Measurements from ENCODE around the gene ADAMTS7. TPM values are rescaled to one million over a fixed set of nuclear protein-coding genes. Genes with fewer than 3 reads are reported as not detected.
"Not testable (repeated sequence)": the region's sequence is repeated elsewhere in the genome, so short reads cannot be mapped to it uniquely, and the experiment has no call there.

ADAMTS7 gene
- total and polyA plus RNA-seq, 4 experiments from 2014 or later, result not detected

DNA sequence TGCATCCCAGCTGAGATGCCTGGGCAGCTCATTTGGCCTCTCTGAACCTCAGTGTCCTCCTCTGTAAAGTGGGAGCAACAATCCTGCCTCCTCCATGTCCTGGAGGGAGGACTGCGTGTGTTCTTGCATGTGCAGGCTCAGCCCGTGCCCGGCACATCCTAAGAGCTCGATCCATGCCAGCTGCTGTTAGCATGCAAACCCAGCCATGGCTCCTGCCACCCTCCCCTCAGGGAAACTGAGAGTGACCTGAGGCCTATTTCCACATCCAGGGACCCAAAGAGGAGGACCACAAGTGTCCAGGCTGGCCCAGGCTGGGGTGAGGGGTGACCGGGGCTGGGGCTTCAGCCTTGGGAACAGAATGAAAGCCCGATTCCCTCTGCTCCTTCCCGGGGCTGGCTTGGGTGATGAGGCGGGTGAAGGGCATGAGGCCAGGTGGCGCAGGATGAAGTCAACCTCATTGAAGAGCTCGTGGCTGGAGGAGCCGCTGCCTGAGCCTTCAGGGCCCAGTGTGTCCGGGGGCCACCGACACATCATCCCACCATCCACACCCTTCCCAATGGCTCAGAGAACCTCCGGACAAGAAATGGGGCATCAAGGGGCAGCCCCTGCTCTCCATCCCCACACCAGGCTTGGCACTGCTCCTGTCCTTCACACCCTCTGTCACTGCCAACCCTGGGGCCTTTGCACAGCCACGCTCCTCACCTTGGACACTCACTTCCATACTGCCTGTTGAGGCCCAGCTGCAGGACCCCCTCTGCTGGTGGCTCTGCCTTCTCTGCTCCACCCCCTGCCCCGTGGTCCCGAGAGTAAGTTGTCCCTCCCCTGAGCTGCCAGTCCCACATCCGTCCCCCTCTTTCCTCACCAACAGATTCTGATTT, 42.5 kb downstream of the ADAMTS7 start:
- Histone ChIP-seq H3K27ac (ENCODE audit: low read depth, low read length) (no peak overlapping the region), H3K36me3 (ENCODE audit: insufficient read depth, low read length) (no peaks in the 10 kb centered on the region), H3K4me1 (ENCODE audit: insufficient read depth, low read length) (no peaks in the 10 kb centered on the region), H3K9me3 (ENCODE audit: control insufficient read depth in 1 of 2, low read length in 2 of 2) (no peaks in the 10 kb centered on the region), H3K27me3 (ENCODE audit: insufficient read depth, low read length) (no peaks in the 10 kb centered on the region), H3K4me3 (ENCODE audit: low read length in 2 of 2) (no peak overlapping the region)
- DNase-seq, result no peak
- intact Hi-C loops (cut with micrococcal nuclease), result no loop called here
- Mint-ChIP-seq H3K36me3 (no peaks in the 10 kb centered on the region), H3K9me3 (no peaks in the 10 kb centered on the region), H3K27ac (peak overlapping the region in 1 of 7 donors; percentile 60), H3K4me3 (no peak overlapping the region), H3K4me1 (no peaks in the 10 kb centered on the region), H3K27me3 (no peaks in the 10 kb centered on the region)
- ChIA-PET CTCF (ENCODE audit: partially characterized antibody) (no interaction called here), POLR2A (ENCODE audit: partially characterized antibody) (no interaction called here)

DNA sequence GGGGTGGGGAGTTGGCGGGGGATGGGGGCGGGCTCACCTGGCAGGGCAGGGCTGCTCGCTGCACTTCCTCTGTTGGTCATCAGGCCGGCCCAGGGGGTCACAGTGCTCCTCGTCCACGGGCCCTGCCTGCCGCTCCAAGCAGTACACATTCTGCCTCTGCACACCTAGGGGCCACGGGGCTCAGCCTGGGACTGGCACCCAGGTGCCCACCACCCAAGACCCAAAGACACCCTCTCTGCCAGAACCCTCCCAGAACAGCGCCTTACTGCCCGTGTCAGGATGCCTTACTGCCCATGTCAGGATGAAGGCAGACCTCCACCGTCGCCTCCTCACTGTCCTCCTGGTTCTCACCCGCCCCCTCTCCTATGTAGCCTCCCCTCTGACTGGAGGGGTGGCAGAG, 43.2 kb downstream of the ADAMTS7 start:
- peaks cover 0 to 4% (median 2%) of the 10 kb centered on the region in 4 donors for H3K4me1 Mint-ChIP-seq
- H3K27me3 Mint-ChIP-seq, result no peaks in the 10 kb centered on the region
- ChIA-PET CTCF (ENCODE audit: partially characterized antibody) (no interaction called here), POLR2A (ENCODE audit: partially characterized antibody) (no interaction called here)
- no peak for DNase-seq
- Histone ChIP-seq H3K9me3 (ENCODE audit: control insufficient read depth in 1 of 2, low read length in 2 of 2) (no peaks in the 10 kb centered on the region), H3K4me3 (ENCODE audit: low read length in 2 of 2) (no peak overlapping the region), H3K36me3 (ENCODE audit: insufficient read depth, low read length) (no peaks in the 10 kb centered on the region), H3K27me3 (ENCODE audit: insufficient read depth, low read length) (no peaks in the 10 kb centered on the region), H3K27ac (ENCODE audit: low read depth, low read length) (no peak overlapping the region), H3K4me1 (ENCODE audit: insufficient read depth, low read length) (no peaks in the 10 kb centered on the region)
- intact Hi-C loops (cut with micrococcal nuclease), result no loop called here
- H3K4me3 Mint-ChIP-seq, result no peak overlapping the region
- H3K36me3 Mint-ChIP-seq, result no peaks in the 10 kb centered on the region
- no peak overlapping the region for H3K27ac Mint-ChIP-seq
- no peaks in the 10 kb centered on the region for H3K9me3 Mint-ChIP-seq

GRCh38 chr15:78767331-78767951, 43.8 kb downstream of the ADAMTS7 start:
- peaks cover 0 to 7% (median 2%) of the 10 kb centered on the region in 4 donors for H3K4me1 Mint-ChIP-seq
- Histone ChIP-seq H3K4me3 (ENCODE audit: low read length in 2 of 2) (no peak overlapping the region), H3K36me3 (ENCODE audit: insufficient read depth, low read length) (no peaks in the 10 kb centered on the region), H3K27ac (ENCODE audit: low read depth, low read length) (no peak overlapping the region), H3K4me1 (ENCODE audit: insufficient read depth, low read length) (peaks cover under 1% of the 10 kb centered on the region), H3K27me3 (ENCODE audit: insufficient read depth, low read length) (no peaks in the 10 kb centered on the region), H3K9me3 (ENCODE audit: control insufficient read depth in 1 of 2, low read length in 2 of 2) (no peaks in the 10 kb centered on the region)
- no peaks in the 10 kb centered on the region for H3K27me3 Mint-ChIP-seq
- intact Hi-C loops (cut with micrococcal nuclease), result no loop called here
- ChIA-PET POLR2A (ENCODE audit: partially characterized antibody) (no interaction called here), CTCF (ENCODE audit: partially characterized antibody) (no interaction called here)
- H3K36me3 Mint-ChIP-seq, result no peaks in the 10 kb centered on the region
- H3K9me3 Mint-ChIP-seq, result no peaks in the 10 kb centered on the region
- DNase-seq, result no peak
- no peak overlapping the region for H3K4me3 Mint-ChIP-seq
- H3K27ac Mint-ChIP-seq, result no peak overlapping the region

DNA sequence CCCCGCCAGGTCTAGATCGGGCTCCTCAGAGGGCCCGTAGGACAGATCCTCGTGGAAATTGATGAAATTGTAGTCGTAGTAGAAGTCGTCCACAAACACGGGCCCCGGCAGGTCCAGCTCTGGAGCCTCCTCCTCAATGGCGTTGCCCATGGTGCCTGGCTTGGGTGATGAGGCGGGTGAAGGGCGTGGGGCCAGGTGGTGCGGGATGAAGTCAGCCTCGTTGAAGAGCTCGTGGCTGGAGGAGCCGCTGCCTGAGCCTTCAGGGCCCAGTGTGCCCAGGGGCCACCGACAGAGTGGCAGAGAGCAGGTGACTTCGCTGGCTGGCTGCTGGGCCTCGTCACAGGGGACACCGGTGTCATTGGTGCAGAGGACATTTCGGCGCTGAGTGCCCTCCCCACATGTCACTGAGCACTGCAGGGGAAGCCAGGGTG, 44.6 kb downstream of the ADAMTS7 start:
- H3K9me3 Mint-ChIP-seq; CTCF ChIA-PET (ENCODE audit: partially characterized antibody); H3K4me3 ChIP-seq (ENCODE audit: low read length in 2 of 2); H3K27ac Mint-ChIP-seq; H3K36me3 Mint-ChIP-seq; H3K36me3 ChIP-seq (ENCODE audit: insufficient read depth, low read length); H3K9me3 ChIP-seq (ENCODE audit: control insufficient read depth in 1 of 2, low read length in 2 of 2); H3K4me1 ChIP-seq (ENCODE audit: insufficient read depth, low read length); H3K4me3 Mint-ChIP-seq; H3K27me3 Mint-ChIP-seq; intact Hi-C loops (cut with micrococcal nuclease); DNase-seq; H3K27ac ChIP-seq (ENCODE audit: low read depth, low read length); POLR2A ChIA-PET (ENCODE audit: partially characterized antibody); H3K27me3 ChIP-seq (ENCODE audit: insufficient read depth, low read length): not testable (repeated sequence)
- peaks cover 0 to 15% (median 6%) of the 10 kb centered on the region in 4 donors for H3K4me1 Mint-ChIP-seq

GRCh38 chr15:78766041-78766440, 45.2 kb downstream of the ADAMTS7 start:
- no peaks in the 10 kb centered on the region for H3K9me3 Mint-ChIP-seq
- ChIA-PET POLR2A (ENCODE audit: partially characterized antibody) (no interaction called here), CTCF (ENCODE audit: partially characterized antibody) (no interaction called here)
- no peak for DNase-seq
- no peaks in the 10 kb centered on the region for H3K27me3 ChIP-seq (ENCODE audit: insufficient read depth, low read length)
- no peak overlapping the region for H3K27ac ChIP-seq (ENCODE audit: low read depth, low read length)
- no peaks in the 10 kb centered on the region for H3K36me3 ChIP-seq (ENCODE audit: insufficient read depth, low read length)
- no peaks in the 10 kb centered on the region for H3K9me3 ChIP-seq (ENCODE audit: control insufficient read depth in 1 of 2, low read length in 2 of 2)
- no peak overlapping the region for H3K4me3 ChIP-seq (ENCODE audit: low read length in 2 of 2)
- H3K27me3 Mint-ChIP-seq, result no peaks in the 10 kb centered on the region
- H3K4me1 ChIP-seq (ENCODE audit: insufficient read depth, low read length), result peaks cover 14% of the 10 kb centered on the region
- H3K36me3 Mint-ChIP-seq, result no peaks in the 10 kb centered on the region
- H3K4me1 Mint-ChIP-seq, result peaks cover 3 to 21% (median 11%) of the 10 kb centered on the region in 4 donors
- H3K4me3 Mint-ChIP-seq, result no peak overlapping the region
- intact Hi-C loops (cut with micrococcal nuclease), result no loop called here
- peak overlapping the region in 1 of 7 donors; percentile 41 for H3K27ac Mint-ChIP-seq

DNA sequence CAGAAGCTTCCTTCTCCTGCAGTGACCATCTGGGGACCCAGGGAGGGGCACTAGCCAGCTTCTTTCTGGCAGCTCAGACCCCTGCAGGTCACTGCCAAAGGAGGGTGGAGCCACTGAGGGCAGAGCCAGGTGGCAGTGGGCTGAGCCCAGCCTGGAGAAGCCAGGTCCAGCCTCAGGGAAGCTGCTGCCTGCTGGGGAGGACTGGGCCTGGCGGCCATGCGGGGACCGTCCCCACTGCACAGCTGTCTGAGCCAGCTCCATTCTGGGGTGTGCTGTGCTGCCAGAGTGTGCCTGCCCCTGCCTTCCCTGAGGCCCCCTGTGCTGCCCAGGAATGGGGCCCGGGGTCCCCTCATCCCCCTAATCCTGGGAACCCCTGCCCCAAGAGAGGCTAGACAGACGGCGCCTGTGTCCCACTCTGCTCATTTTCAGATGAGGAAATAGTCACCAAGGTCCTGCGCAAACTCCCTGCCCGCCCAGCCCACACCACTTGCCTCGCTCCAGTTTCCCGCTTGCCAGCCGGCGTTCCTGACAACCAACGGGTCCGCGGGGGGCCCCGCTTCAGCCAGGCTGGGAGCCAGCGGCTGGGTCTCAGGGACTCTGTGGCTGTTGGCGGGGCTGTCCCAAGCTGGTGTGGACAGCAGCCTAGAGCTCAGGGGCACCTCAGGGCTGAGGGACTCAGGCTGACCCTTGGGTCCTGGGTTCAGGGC, 46.0 kb downstream of the ADAMTS7 start:
- H3K4me3 Mint-ChIP-seq; H3K27me3 ChIP-seq (ENCODE audit: insufficient read depth, low read length); H3K27me3 Mint-ChIP-seq; H3K27ac ChIP-seq (ENCODE audit: low read depth, low read length); H3K4me3 ChIP-seq (ENCODE audit: low read length in 2 of 2); intact Hi-C loops (cut with micrococcal nuclease); H3K9me3 ChIP-seq (ENCODE audit: control insufficient read depth in 1 of 2, low read length in 2 of 2); POLR2A ChIA-PET (ENCODE audit: partially characterized antibody); H3K27ac Mint-ChIP-seq; DNase-seq; CTCF ChIA-PET (ENCODE audit: partially characterized antibody); H3K36me3 ChIP-seq (ENCODE audit: insufficient read depth, low read length); H3K36me3 Mint-ChIP-seq; H3K9me3 Mint-ChIP-seq: not testable (repeated sequence)
- peaks cover 6 to 28% (median 12%) of the 10 kb centered on the region in 4 donors for H3K4me1 Mint-ChIP-seq
- peaks cover 16% of the 10 kb centered on the region for H3K4me1 ChIP-seq (ENCODE audit: insufficient read depth, low read length)

DNA sequence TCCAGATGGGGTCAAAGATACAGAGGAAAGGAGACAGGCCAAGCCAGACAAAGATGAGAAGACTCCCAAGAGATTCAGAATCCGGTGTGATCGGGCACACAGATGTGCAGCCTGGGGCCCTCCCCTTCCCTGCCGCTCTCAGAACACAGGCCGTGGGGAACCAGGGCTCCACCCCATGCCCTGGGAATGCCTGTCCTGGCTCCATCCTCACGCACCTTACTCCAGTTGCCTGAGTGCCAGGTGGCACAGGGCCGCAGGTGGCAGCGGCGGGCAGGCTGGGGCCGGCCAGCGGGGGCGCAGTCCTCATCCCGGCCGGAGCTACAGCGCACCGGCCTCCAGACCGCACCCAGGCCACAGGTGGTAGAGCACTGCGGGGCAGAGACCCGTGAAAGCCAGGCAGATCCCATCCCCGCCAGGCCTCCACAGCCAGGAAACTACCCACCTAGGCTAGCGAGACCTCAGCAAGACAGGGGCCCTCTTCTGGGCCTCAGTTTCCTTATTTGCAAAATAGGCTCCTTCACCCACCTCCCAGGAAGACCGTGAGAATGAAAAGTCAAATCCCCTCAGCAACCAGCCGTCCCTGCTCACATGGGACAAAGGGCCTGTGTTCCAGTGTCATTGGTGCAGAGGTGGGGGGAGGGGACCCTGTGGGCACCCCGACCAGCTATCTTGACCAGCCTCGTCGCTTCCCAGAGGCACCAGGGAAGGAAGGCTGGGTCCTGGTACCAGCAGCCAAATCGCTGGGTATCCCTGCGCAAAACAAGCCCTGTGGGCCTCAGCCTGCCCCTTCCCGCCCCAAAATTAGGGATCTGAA, 46.7 kb downstream of the ADAMTS7 start:
- H3K9me3 Mint-ChIP-seq; H3K4me3 Mint-ChIP-seq; intact Hi-C loops (cut with micrococcal nuclease); H3K9me3 ChIP-seq (ENCODE audit: control insufficient read depth in 1 of 2, low read length in 2 of 2); POLR2A ChIA-PET (ENCODE audit: partially characterized antibody); CTCF ChIA-PET (ENCODE audit: partially characterized antibody); H3K27ac ChIP-seq (ENCODE audit: low read depth, low read length); H3K27me3 Mint-ChIP-seq; H3K27ac Mint-ChIP-seq; H3K4me3 ChIP-seq (ENCODE audit: low read length in 2 of 2); DNase-seq; H3K36me3 ChIP-seq (ENCODE audit: insufficient read depth, low read length); H3K36me3 Mint-ChIP-seq; H3K27me3 ChIP-seq (ENCODE audit: insufficient read depth, low read length): not testable (repeated sequence)
- peaks cover 16% of the 10 kb centered on the region for H3K4me1 ChIP-seq (ENCODE audit: insufficient read depth, low read length)
- H3K4me1 Mint-ChIP-seq, result peaks cover 6 to 28% (median 12%) of the 10 kb centered on the region in 4 donors
